Muscle layer of duodenum (tissue), 2 donors: ENCODE data around the gene LCA5L.
A peak's percentile ranks its signal among the peaks of the same experiment; 100 is the strongest.
"Not testable (repeated sequence)": the region's sequence is repeated elsewhere in the genome, so short reads cannot be mapped to it uniquely, and the experiment has no call there.

ENCODE experiments used
- H3K27ac ChIP-seq: one replicate; pipeline ENCODE4 v1.7.0; 2013; ENCODE audit warnings: mild to moderate bottlenecking, low read length
- H3K27me3 ChIP-seq: one replicate; pipeline ENCODE4 v1.7.0; 2013; ENCODE audit warnings: low read depth, mild to moderate bottlenecking, control low read depth, low read length
- H3K36me3 ChIP-seq, 2 donors: one replicate each; pipeline ENCODE4 v1.7.0; 2013; ENCODE audit warnings: low read length in 2 of 2, control low read depth in 1 of 2, mild to moderate bottlenecking in 1 of 2; ENCODE audit not compliant: insufficient read depth in 2 of 2, control insufficient read depth in 1 of 2
- H3K4me1 ChIP-seq, 2 donors: one replicate each; pipeline ENCODE4 v1.7.0; 2013; ENCODE audit warnings: low read length in 2 of 2, mild to moderate bottlenecking in 2 of 2, control low read depth in 1 of 2, moderate library complexity in 1 of 2; ENCODE audit not compliant: insufficient read depth in 2 of 2, control insufficient read depth in 1 of 2
- H3K4me3 ChIP-seq, 2 donors: one replicate each; pipeline ENCODE4 v1.7.0; 2013; ENCODE audit warnings: low read length in 2 of 2, low read depth in 1 of 2, mild to moderate bottlenecking in 1 of 2
- H3K9me3 ChIP-seq, 2 donors: one replicate each; pipeline ENCODE4 v1.7.0; 2013; ENCODE audit warnings: low read length in 2 of 2, control low read depth in 1 of 2, mild to moderate bottlenecking in 1 of 2; ENCODE audit not compliant: control insufficient read depth in 1 of 2
- donor health status: healthy.

The LCA5L gene

GRCh38 chr21:39447264-39447663, 1.7 kb upstream of the LCA5L start:
- peaks cover 0 to 5% of the 10 kb centered on the region in 2 donors for H3K4me1 ChIP-seq
- H3K27ac ChIP-seq = no peak overlapping the region
- no peaks in the 10 kb centered on the region for H3K9me3 ChIP-seq
- H3K36me3 ChIP-seq = no peaks in the 10 kb centered on the region
- no peak overlapping the region for H3K4me3 ChIP-seq
- H3K27me3 ChIP-seq = no peaks in the 10 kb centered on the region

- H3K27me3 ChIP-seq = no peaks in the 10 kb centered on the region
- H3K36me3 ChIP-seq = no peaks in the 10 kb centered on the region
- H3K27ac ChIP-seq = peak overlapping the region; percentile 95
- no peaks in the 10 kb centered on the region for H3K9me3 ChIP-seq
- H3K4me1 ChIP-seq = peaks cover 0 to 5% of the 10 kb centered on the region in 2 donors
- peak overlapping the region; percentile 76 to 83 for H3K4me3 ChIP-seq
These were observed 977 bp downstream of the LCA5L start for GRCh38 chr21:39444421-39445180.

GRCh38 chr21:39441502-39442475, 3.8 kb downstream of the LCA5L start:
- Histone ChIP-seq H3K9me3 (no peaks in the 10 kb centered on the region), H3K4me3 (no peak overlapping the region), H3K4me1 (peaks cover 0 to 5% of the 10 kb centered on the region in 2 donors), H3K27me3 (no peaks in the 10 kb centered on the region), H3K27ac (no peak overlapping the region), H3K36me3 (no peaks in the 10 kb centered on the region)

- no peak overlapping the region for H3K4me3 ChIP-seq
- H3K36me3 ChIP-seq = no peaks in the 10 kb centered on the region
- no peaks in the 10 kb centered on the region for H3K9me3 ChIP-seq
- H3K27me3 ChIP-seq = no peaks in the 10 kb centered on the region
- H3K27ac ChIP-seq = no peak overlapping the region
- H3K4me1 ChIP-seq = no peaks in the 10 kb centered on the region
These were observed 6.3 kb downstream of the LCA5L start for GRCh38 chr21:39439232-39439631.

- Histone ChIP-seq H3K27ac (no peak overlapping the region), H3K36me3 (no peaks in the 10 kb centered on the region), H3K4me1 (no peaks in the 10 kb centered on the region)
These were observed 10.6 kb downstream of the LCA5L start for GRCh38 chr21:39434950-39435349.

GRCh38 chr21:39430954-39431353, 14.6 kb downstream of the LCA5L start:
- Histone ChIP-seq H3K4me1 (no peaks in the 10 kb centered on the region), H3K4me3 (no peak overlapping the region), H3K27ac (no peak overlapping the region), H3K27me3 (no peaks in the 10 kb centered on the region), H3K36me3 (no peaks in the 10 kb centered on the region), H3K9me3 (no peaks in the 10 kb centered on the region)

More at GRCh38 chr21:39434950-39435349, 10.6 kb downstream of the LCA5L start:
- Histone ChIP-seq H3K4me3 (no peak overlapping the region), H3K9me3 (no peaks in the 10 kb centered on the region), H3K27me3 (no peaks in the 10 kb centered on the region)

- no peaks in the 10 kb centered on the region for H3K4me1 ChIP-seq
- H3K36me3 ChIP-seq = no peaks in the 10 kb centered on the region
- no peaks in the 10 kb centered on the region for H3K9me3 ChIP-seq
- no peak overlapping the region for H3K27ac ChIP-seq
- H3K4me3 ChIP-seq = no peak overlapping the region
- H3K27me3 ChIP-seq = no peaks in the 10 kb centered on the region
These were observed 15.1 kb downstream of the LCA5L start for GRCh38 chr21:39430457-39430856.

- no peaks in the 10 kb centered on the region for H3K36me3 ChIP-seq
- no peaks in the 10 kb centered on the region for H3K27me3 ChIP-seq
- no peak overlapping the region for H3K4me3 ChIP-seq
- no peak overlapping the region for H3K27ac ChIP-seq
- H3K9me3 ChIP-seq = no peaks in the 10 kb centered on the region
- H3K4me1 ChIP-seq = no peaks in the 10 kb centered on the region
These were observed 15.6 kb downstream of the LCA5L start for GRCh38 chr21:39430016-39430415.

GRCh38 chr21:39429445-39429844, 16.1 kb downstream of the LCA5L start:
- H3K4me1 ChIP-seq = no peaks in the 10 kb centered on the region
- no peak overlapping the region for H3K27ac ChIP-seq
- no peaks in the 10 kb centered on the region for H3K27me3 ChIP-seq
- no peaks in the 10 kb centered on the region for H3K9me3 ChIP-seq
- H3K4me3 ChIP-seq = no peak overlapping the region
- no peaks in the 10 kb centered on the region for H3K36me3 ChIP-seq

GRCh38 chr21:39422527-39423241, 22.9 kb downstream of the LCA5L start:
- no peak overlapping the region for H3K27ac ChIP-seq
- no peaks in the 10 kb centered on the region for H3K27me3 ChIP-seq
- H3K36me3 ChIP-seq = no peaks in the 10 kb centered on the region
- no peaks in the 10 kb centered on the region for H3K4me1 ChIP-seq
- H3K9me3 ChIP-seq = no peaks in the 10 kb centered on the region
- no peak overlapping the region for H3K4me3 ChIP-seq

GRCh38 chr21:39419204-39419603, 26.4 kb downstream of the LCA5L start:
- H3K4me3 ChIP-seq, H3K27me3 ChIP-seq, H3K36me3 ChIP-seq, H3K9me3 ChIP-seq, H3K4me1 ChIP-seq, H3K27ac ChIP-seq: not testable (repeated sequence)
